HL-60 (cell line): ENCODE measurements around the gene EIF5.

Source experiments
- DNase-seq, 2 experiments: peaks; one replicate each; pipeline ENCODE4 v3.0.0-alpha.2; 2010 to 2020; ENCODE audit warnings: low read depth in 1 of 2, low spot score in 1 of 2
- H3K27ac ChIP-seq: fragments of 250-450 bp; sonication (Bioruptor Pico); replicated peaks from 2 replicates; pipeline ENCODE4 v1.5.1; 2020; ENCODE audit warnings: mild to moderate bottlenecking, moderate library complexity
- H3K27me3 ChIP-seq: fragments of 250-450 bp; sonication (Bioruptor Pico); 2 replicates; pipeline ENCODE4 v1.5.1; 2021; ENCODE audit warnings: mild to moderate bottlenecking, moderate library complexity; ENCODE audit not compliant: insufficient read depth, poor library complexity, severe bottlenecking
- H3K4me3 ChIP-seq: replicated peaks from 2 replicates; pipeline ENCODE4 v1.5.1; 2011; ENCODE audit warnings: mild to moderate bottlenecking, control low read depth, low read length; ENCODE audit not compliant: insufficient read depth
- CTCF ChIP-seq: IDR thresholded peaks from one replicate; pipeline ENCODE4 v1.5.1; 2011; ENCODE audit warnings: low read length, control low read depth, inconsistent platforms; ENCODE audit not compliant: insufficient read depth
- GABPA ChIP-seq: IDR thresholded peaks from 2 replicates; pipeline ENCODE4 v1.6.1; 2012; ENCODE audit warnings: low read depth
- POLR2AphosphoS5 ChIP-seq: IDR thresholded peaks from 2 replicates; pipeline ENCODE4 v1.6.1; 2012; ENCODE audit warnings: low read depth
- REST ChIP-seq: IDR thresholded peaks from 2 replicates; pipeline ENCODE4 v1.6.1; 2012; ENCODE audit warnings: low read depth; ENCODE audit not compliant: insufficient replicate concordance
- SPI1 ChIP-seq: IDR thresholded peaks from 2 replicates; pipeline ENCODE4 v1.6.1; 2012; ENCODE audit warnings: low read depth, mild to moderate bottlenecking, borderline replicate concordance

EIF5 gene

GRCh38 chr14:103317251-103317650 is 16.8 kb upstream of the EIF5 start:
- TF ChIP-seq CTCF (no peak), POLR2AphosphoS5 (peak; percentile 88), GABPA (no peak), SPI1 (no peak), REST (no peak)
- peak; percentile 59 to 93 for DNase-seq
- Histone ChIP-seq H3K27me3 (no peaks in the 10 kb centered on the region), H3K4me3 (no peak overlapping the region), H3K27ac (peak overlapping the region; percentile 85)

GRCh38 chr14:103317976-103318580 is 16.0 kb upstream of the EIF5 start:
- Histone ChIP-seq H3K27me3 (no peaks in the 10 kb centered on the region), H3K27ac (peak overlapping the region; percentile 85), H3K4me3 (no peak overlapping the region)
- TF ChIP-seq SPI1 (no peak), POLR2AphosphoS5 (no peak), GABPA (no peak), CTCF (no peak), REST (no peak)
- peak in 1 of 2 experiments; percentile 58 for DNase-seq

GRCh38 chr14:103318750-103319419 is 15.2 kb upstream of the EIF5 start:
- Histone ChIP-seq H3K4me3 (no peak overlapping the region), H3K27ac (peak overlapping the region; percentile 85)

More at GRCh38 chr14:103318750-103319419, 15.2 kb upstream of the EIF5 start:
- TF ChIP-seq GABPA (no peak), REST (no peak), CTCF (no peak), SPI1 (no peak), POLR2AphosphoS5 (no peak)
- DNase-seq = no peak
- no peaks in the 10 kb centered on the region for H3K27me3 ChIP-seq
